ENCODE data around the gene TAS1R1. TPM values are rescaled to one million over a fixed set of nuclear protein-coding genes. Genes with fewer than 3 reads are reported as not detected.
A peak's percentile ranks its signal among the peaks of the same experiment; 100 is the strongest.

Gene TAS1R1
- total and polyA plus RNA-seq, 2 experiments from 2014 or later: 0.19 TPM; not detected in 1

- H3K4me2 ChIP-seq: no peak overlapping the region
- H3K27ac ChIP-seq (ENCODE audit: low read depth): peak overlapping the region; percentile 55; the same call in 1 of the 2 replicates
- TF ChIP-seq EZH2phosphoT487 (IDR thresholded peaks at IDR 0.05; ENCODE audit: unreplicated experiment): no peak
- no peak for TF ChIP-seq ZNF331 (CRISPR knock-in tag; IDR thresholded peaks at IDR 0.05; ENCODE audit: low read depth)
- TF ChIP-seq STAT1 (IDR thresholded peaks at IDR 0.05; ENCODE audit: unreplicated experiment): no peak
- TF ChIP-seq ZNF462 (CRISPR knock-in tag; IDR thresholded peaks at IDR 0.05): no peak
- TF ChIP-seq REST (IDR thresholded peaks at IDR 0.05; ENCODE audit: unreplicated experiment): no peak
- no peak for TF ChIP-seq EZH2 (IDR thresholded peaks at IDR 0.05; ENCODE audit: low read depth, unreplicated experiment)
- TF ChIP-seq CTCF (conservative IDR thresholded peaks at IDR 0.05; ENCODE audit: low read depth in 2 of 2): no peak
- no peak for TF ChIP-seq NANOG (IDR thresholded peaks at IDR 0.05; ENCODE audit: borderline replicate concordance)
- no peak for TF ChIP-seq POLR2AphosphoS5 (IDR thresholded peaks at IDR 0.05; ENCODE audit: low read depth)
- no peak for TF ChIP-seq ETS1 (IDR thresholded peaks at IDR 0.05)
- TF ChIP-seq JUNB (IDR thresholded peaks at IDR 0.05; ENCODE audit: unreplicated experiment): no peak
- TF ChIP-seq ZNF114 (CRISPR knock-in tag; IDR thresholded peaks at IDR 0.05): no peak
- TF ChIP-seq CREB1 (CRISPR knock-in tag; IDR thresholded peaks at IDR 0.05; ENCODE audit: low read depth): no peak
- Mint-ChIP-seq H3K27ac (0 out of 2 replicates have a peak overlapping the region, but pooled peaks have one; percentile 62), H3K36me3 (ENCODE audit: low read depth) (peaks cover 19% of the 10 kb centered on the region), H3K4me3 (no peak overlapping the region; the same call in 2 of the 3 replicates), H3K9me3 (no peaks in the 10 kb centered on the region), H3K4me1 (peaks cover 32% of the 10 kb centered on the region), H3K27me3 (ENCODE audit: insufficient read depth, low read depth, poor library complexity) (peaks cover 21% of the 10 kb centered on the region)
- no peak overlapping the region for H3K4me3 ChIP-seq
- H3K4me1 ChIP-seq (ENCODE audit: insufficient read depth): peaks cover 20% of the 10 kb centered on the region
- no peaks in the 10 kb centered on the region for H3K9me2 ChIP-seq (ENCODE audit: insufficient read depth)
- no peaks in the 10 kb centered on the region for H3K79me2 ChIP-seq (replicated peaks; ENCODE audit: insufficient read depth)
- DNase-seq (ENCODE audit: low spot score) (no peak), ATAC-seq (no peak)
- no peaks in the 10 kb centered on the region; the same call in none of the 2 replicates for H4K20me1 ChIP-seq (replicated peaks; ENCODE audit: insufficient read depth)
- no peaks in the 10 kb centered on the region for H3K27me3 ChIP-seq (ENCODE audit: insufficient read depth)
- H3F3A ChIP-seq (replicated peaks; ENCODE audit: low read depth): peaks cover 39% of the 10 kb centered on the region
- peaks cover 9% of the 10 kb centered on the region; the same call in 1 of the 2 replicates for H3K36me3 ChIP-seq (ENCODE audit: insufficient read depth)
- no peak overlapping the region for H2AFZ ChIP-seq
Observed at GRCh38 chr1:6521536-6521935, 33.6 kb upstream of the TAS1R1 start.
